GM19099 (cell line): ENCODE measurements around the gene MAPKAP1.

Source experiments
- POLR2A ChIP-seq: IDR thresholded peaks from 3 replicates; pipeline ENCODE4 v1.6.1; 2011; ENCODE audit warnings: low read depth; ENCODE audit not compliant: insufficient read length; ENCODE audit errors: extremely low read depth

Gene MAPKAP1

DNA sequence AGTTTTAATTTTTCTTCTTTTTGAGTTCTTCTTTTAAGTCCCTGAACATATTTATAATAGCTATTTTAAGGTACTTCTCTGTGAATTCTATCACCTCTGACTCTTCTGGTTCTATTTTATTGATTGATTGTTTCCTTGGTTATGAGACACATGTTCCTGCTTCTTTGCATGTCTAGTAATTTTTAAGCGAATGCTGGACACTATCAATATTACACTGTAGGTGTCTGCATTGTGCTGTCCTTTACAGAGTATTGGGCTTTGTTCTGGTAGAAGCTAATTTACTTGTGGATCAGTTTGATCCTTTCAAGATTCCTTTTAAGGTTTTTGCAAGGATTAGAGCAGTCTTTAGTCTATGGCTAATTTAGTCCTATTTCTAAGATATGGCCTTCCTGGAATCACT, 249.7 kb downstream of the MAPKAP1 start:
- no peak for TF ChIP-seq POLR2A

GRCh38 chr9:125455876-125456275, 251.1 kb downstream of the MAPKAP1 start:
- no peak for TF ChIP-seq POLR2A

DNA sequence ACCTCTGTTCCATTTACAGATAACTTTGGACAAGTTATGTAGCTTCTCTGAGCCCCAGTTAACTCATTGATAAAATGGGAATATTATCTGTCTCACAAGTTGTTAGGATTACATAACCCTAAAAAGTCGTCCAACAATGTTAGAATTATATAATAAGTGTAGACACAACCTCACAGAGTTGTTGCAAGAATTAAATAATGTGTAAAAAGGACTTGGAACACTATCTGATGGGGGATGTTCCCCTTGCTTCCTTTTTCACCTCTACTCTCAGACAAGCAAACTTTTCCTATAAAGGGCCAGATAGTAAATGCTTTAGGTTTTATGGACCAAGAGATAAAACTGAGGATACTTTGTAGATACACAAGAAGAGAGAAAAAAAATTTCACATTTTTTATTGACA, 251.9 kb downstream of the MAPKAP1 start:
- TF ChIP-seq POLR2A, result no peak

DNA sequence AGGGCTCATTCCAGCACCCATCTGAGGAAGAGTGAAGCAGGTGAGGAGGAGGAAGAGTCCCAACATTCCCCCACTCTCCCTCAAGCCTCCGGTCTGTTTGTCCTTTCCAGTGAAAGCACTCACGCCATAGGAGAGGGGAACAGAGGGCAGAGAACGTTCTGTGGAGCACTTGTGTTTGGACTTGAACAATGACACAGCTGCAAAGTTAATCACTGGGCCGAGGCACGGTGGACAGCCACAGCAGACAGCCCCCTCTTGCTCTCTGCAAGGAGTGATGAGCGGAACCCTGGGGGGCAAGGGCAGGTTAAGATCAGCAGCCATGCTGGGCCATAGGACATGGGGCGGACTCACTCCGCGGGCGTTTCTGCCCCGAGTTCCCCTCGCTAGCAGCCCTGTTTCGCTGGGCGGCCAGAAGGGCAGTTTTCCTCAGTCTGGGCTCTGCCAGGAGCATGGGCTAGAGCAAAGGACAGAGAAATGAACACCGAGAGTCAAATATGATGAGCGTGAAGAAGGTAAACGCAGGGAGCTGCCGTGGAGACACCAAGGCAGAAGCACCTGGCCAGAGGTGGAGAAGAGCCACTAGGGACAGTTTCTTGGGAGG, 259.7 kb downstream of the MAPKAP1 start:
- TF ChIP-seq POLR2A, result no peak

DNA sequence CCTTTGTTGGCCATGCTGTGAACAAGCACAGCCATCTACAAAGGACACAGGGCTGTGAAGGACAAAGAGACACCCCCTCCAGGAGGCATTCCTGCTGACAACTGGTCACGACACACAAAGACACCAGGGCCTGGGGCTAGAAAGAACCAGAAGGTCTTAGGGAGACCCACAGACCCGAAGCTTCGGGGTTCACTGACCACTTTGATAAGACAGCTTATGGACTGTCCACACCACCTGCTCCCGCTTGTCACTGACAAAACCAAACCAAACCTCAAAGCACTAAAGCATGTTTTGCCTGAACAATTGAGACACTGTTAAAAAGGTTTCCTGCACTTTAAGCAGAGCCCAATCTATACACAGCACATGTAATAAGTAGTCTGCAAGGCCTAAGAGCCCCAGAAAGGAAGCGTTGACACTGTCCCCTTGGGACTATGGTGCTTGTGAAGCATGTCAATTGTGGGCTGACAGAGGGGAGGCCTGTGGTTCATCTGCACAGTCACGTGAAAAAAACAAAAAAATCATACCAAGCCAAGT, 260.4 kb downstream of the MAPKAP1 start:
- no peak for TF ChIP-seq POLR2A

GRCh38 chr9:125444956-125445506, 262.0 kb downstream of the MAPKAP1 start:
- no peak for TF ChIP-seq POLR2A

DNA sequence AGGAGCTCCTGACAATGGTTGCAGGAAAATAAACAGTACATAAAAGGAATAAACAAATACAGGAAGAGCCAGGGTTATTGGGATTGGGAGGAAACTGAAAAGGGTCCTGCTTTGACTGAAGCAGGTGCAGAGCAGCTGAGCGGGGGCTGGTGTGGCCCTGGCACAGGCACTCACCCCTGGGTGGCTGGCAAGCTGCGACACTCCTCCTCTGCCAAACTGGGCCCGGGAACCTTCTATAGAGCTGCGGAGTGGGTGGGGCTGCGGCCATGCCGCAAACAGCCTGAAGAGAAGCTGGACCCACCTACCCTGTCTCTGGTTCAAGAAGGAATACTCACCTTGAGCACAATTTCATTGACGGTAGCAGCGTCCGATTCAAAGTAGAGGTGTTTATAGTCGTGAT, 262.8 kb downstream of the MAPKAP1 start:
- no peak for TF ChIP-seq POLR2A

DNA sequence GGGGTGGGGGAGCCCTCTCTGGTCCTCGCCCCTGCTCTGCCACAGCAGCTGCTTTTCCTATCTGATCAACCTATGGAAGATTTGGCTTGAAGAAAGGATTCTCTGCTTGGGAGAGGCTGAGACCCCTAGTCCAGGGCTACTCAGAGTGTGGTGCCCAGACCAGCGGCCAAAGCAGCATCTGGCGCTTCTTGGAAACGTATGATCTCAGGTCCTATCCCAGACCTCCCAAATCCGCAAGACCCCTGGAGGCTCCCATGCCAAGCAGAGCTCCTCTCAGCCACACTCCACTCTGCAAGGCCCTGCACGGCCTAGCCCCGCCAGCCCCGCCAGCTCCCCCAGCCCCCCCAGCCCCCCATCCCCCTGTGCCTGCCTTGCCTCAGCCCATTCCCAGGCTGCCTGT, 263.6 kb downstream of the MAPKAP1 start:
- no peak for TF ChIP-seq POLR2A

GRCh38 chr9:125442452-125442851, 264.6 kb downstream of the MAPKAP1 start:
- no peak for TF ChIP-seq POLR2A

GRCh38 chr9:125440411-125440810, 266.6 kb downstream of the MAPKAP1 start:
- TF ChIP-seq POLR2A, result no peak

GRCh38 chr9:125439434-125440272, 267.4 kb downstream of the MAPKAP1 start:
- TF ChIP-seq POLR2A, result no peak

DNA sequence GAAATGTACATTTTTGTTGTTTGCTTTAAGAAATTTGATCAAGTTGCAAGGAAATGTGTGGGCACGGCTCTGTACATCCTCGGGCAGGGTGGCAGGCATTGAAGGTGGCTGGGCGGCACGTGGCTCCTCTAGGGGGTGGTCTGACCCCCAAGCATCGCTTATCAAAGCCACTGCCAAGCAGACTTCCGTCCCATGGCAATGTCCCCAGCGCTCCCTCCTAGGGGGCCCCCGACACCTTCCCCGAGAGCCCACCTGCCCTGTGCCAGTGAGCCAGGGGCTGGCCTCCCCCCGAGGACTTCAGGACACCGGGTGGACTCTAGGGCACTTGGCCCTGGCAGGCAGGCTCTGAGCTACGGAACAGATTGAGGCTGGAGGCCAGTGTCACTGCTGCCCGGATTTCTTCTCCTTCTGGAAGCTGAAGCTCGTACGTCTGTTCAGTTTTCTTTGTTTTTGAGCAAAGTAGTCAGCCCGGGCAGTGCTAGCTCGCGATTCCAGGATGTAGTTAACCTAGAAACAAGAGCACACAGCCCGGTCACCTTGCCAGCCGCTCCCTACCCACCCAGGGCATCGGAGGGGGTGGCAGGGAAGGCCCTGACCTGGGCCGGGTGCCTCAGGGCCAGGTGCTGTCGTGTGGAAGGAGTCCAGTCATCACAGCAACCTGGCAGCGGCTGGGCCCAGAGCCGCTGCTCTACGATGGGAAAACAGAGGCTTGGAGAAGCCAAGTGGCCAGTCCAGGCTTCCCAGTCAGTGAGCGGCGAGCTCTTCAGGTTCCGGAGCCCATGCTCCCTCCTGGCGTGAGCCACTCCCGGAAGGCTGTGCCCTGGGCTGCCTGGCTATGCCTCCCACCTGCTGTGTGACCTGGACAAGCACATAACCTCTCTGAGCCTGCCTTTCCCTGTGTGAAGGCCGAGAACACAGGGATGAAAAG, 268.2 kb downstream of the MAPKAP1 start:
- TF ChIP-seq POLR2A, result no peak

DNA sequence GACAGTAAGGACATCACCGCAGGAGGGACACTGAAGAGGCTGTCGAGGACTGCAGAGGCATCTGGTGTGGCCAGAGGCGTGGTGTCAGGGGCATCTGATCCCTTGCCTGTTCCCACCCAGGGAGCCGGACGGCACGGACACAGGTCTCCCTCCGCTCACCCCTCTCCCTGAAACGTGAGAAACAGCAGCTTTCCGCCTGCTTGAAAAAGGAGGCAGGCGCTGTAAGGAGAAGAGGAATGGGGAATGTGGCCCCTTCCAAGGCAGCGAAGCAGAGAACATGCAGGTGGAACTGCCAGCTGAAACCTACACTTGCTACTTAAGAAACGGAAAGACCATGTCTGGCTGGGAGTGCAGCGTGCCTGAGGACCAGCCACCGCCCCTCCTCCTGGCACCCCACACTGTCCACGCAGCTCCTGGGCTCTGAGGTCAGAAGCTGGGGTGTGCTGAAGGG, 269.2 kb downstream of the MAPKAP1 start:
- TF ChIP-seq POLR2A, result no peak

GRCh38 chr9:125436613-125437443, 270.2 kb downstream of the MAPKAP1 start:
- TF ChIP-seq POLR2A, result no peak
